Ectodermal cell (in vitro differentiated cells): ENCODE results near the gene DYNLRB2.

ENCODE experiments used
- H3K27ac ChIP-seq: 2 replicates; pipeline ENCODE4 v1.7.0; 2013; ENCODE audit warnings: mild to moderate bottlenecking, low read depth, low read length; ENCODE audit not compliant: insufficient read depth, poor library complexity, severe bottlenecking
- H3K27me3 ChIP-seq: 2 replicates; pipeline ENCODE4 v1.7.0; 2013; ENCODE audit warnings: mild to moderate bottlenecking, low read length; ENCODE audit not compliant: insufficient read depth, control insufficient read depth, poor library complexity, severe bottlenecking
- H3K36me3 ChIP-seq: one replicate; pipeline ENCODE4 v1.7.0; 2013; ENCODE audit warnings: low read length; ENCODE audit not compliant: control insufficient read depth, insufficient read depth
- H3K4me1 ChIP-seq: one replicate; pipeline ENCODE4 v1.7.0; 2013; ENCODE audit warnings: low read length; ENCODE audit not compliant: control insufficient read depth, insufficient read depth
- H3K4me3 ChIP-seq: 2 replicates; pipeline ENCODE4 v1.7.0; 2013; ENCODE audit warnings: low read depth, low read length, control low read depth; ENCODE audit not compliant: insufficient read depth
- H3K9me3 ChIP-seq: 2 replicates; pipeline ENCODE4 v1.7.0; 2013; ENCODE audit warnings: mild to moderate bottlenecking, low read length, moderate library complexity; ENCODE audit not compliant: control insufficient read depth
- WGBS, 2 experiments: methylation state at CpG; one replicate each; pipeline ENCODE4 v1.1.7; 2013; ENCODE audit warnings: missing lambda C conversion rate in 2 of 2; 5-methylcytosine and 5-hydroxymethylcytosine counted together

Gene DYNLRB2

GRCh38 chr16:80544326-80544725, 3.5 kb downstream of the DYNLRB2 start:
- H3K27me3 ChIP-seq, result peaks cover 52% of the 10 kb centered on the region
- H3K4me1 ChIP-seq, result no peaks in the 10 kb centered on the region
- H3K4me3 ChIP-seq, result no peak overlapping the region
- no peaks in the 10 kb centered on the region for H3K9me3 ChIP-seq
- no peaks in the 10 kb centered on the region for H3K36me3 ChIP-seq
- H3K27ac ChIP-seq, result no peak overlapping the region
- WGBS, 2 experiments, result 76 to 78% methylated on average over 6 of the region's 6 CpGs

DNA sequence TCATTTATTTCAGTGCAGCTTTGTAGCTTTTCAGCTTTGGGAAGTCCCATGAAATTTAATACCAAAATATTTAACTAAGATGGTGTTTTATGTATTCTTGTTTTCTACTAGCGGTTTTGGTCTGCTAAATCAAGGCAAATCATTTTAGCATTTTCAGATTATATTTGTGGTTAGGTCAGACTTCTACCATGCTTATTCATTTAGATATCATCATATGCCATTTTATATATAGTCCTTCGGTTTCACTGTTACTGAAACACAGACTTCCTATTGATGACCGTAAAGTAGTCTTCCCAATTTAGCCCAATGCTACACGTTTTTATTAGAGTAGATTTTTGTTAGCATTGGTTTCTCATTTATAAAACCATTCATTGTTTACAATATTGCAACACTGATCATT, 5.5 kb downstream of the DYNLRB2 start:
- H3K9me3 ChIP-seq, result no peaks in the 10 kb centered on the region
- H3K4me1 ChIP-seq, result no peaks in the 10 kb centered on the region
- WGBS, 2 experiments, result 71% methylated on average over 4 of the region's 4 CpGs; no CpG with 5 or more reads in 1 of the 2 experiments
- no peak overlapping the region for H3K4me3 ChIP-seq
- peaks cover 45% of the 10 kb centered on the region for H3K27me3 ChIP-seq
- H3K36me3 ChIP-seq, result no peaks in the 10 kb centered on the region
- H3K27ac ChIP-seq, result no peak overlapping the region

DNA sequence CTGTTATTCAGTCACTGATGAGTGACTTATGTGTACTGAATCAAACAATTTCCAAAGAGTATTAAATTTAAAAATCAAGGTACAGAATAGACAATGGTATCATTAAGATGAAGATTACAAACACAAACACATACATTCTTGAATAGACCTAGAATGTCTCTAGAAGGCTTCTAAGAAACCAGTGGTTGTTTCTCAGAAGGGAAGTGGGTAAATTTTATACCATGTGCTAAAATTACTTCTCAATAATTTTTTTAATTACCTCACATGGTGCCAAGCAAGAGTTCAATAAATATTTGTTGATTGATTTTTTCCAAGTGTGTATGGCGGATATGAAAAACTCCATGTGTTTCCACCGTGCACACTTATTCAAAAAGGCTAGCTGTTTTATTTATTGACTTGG, 6.4 kb downstream of the DYNLRB2 start:
- Histone ChIP-seq H3K9me3 (no peaks in the 10 kb centered on the region), H3K4me3 (no peak overlapping the region), H3K4me1 (no peaks in the 10 kb centered on the region), H3K27ac (no peak overlapping the region), H3K27me3 (peaks cover 36% of the 10 kb centered on the region), H3K36me3 (no peaks in the 10 kb centered on the region)
- 98 to 100% methylated on average over 2 of the region's 2 CpGs for WGBS, 2 experiments

- Histone ChIP-seq H3K27me3 (peaks cover 18% of the 10 kb centered on the region), H3K36me3 (no peaks in the 10 kb centered on the region), H3K4me3 (no peak overlapping the region), H3K9me3 (no peaks in the 10 kb centered on the region), H3K4me1 (no peaks in the 10 kb centered on the region), H3K27ac (no peak overlapping the region)
- 87% methylated on average over 5 of the region's 5 CpGs for WGBS, 2 experiments
Measured at GRCh38 chr16:80552277-80552676, 11.5 kb downstream of the DYNLRB2 start.

DNA sequence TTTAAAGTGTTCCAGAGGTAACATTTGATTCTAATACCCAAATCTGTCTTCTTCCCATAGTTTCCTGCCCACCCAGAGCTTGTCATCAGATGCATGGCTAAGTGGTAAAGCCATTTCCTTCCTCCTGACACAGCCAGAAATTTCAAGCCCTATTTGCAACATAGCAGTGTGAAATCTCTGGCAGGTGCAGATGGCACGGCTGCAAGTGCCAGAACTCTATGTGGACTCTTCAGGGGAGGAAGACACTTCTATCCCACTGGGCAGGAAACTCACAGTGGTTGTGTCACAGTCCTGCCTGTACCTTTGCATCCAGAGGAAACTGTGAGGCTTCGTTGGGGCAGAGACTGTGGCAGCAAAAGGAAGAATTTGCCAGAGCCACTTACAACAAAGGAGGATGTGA, 13.2 kb downstream of the DYNLRB2 start:
- no peak overlapping the region for H3K27ac ChIP-seq
- H3K9me3 ChIP-seq, result no peaks in the 10 kb centered on the region
- H3K4me3 ChIP-seq, result no peak overlapping the region
- H3K36me3 ChIP-seq, result no peaks in the 10 kb centered on the region
- no peaks in the 10 kb centered on the region for H3K4me1 ChIP-seq
- peaks cover 12% of the 10 kb centered on the region for H3K27me3 ChIP-seq
- 40 to 42% methylated on average over 2 of the region's 2 CpGs for WGBS, 2 experiments

- H3K4me3 ChIP-seq, result no peak overlapping the region
- H3K27ac ChIP-seq, result no peak overlapping the region
- H3K27me3 ChIP-seq, result peaks cover 18% of the 10 kb centered on the region
- H3K4me1 ChIP-seq, result no peaks in the 10 kb centered on the region
- no peaks in the 10 kb centered on the region for H3K9me3 ChIP-seq
- 55 to 57% methylated on average over 3 of the region's 3 CpGs for WGBS, 2 experiments
- H3K36me3 ChIP-seq, result no peaks in the 10 kb centered on the region
Measured at GRCh38 chr16:80556481-80556880, 15.7 kb downstream of the DYNLRB2 start.

GRCh38 chr16:80557037-80557436, 16.2 kb downstream of the DYNLRB2 start:
- no peak overlapping the region for H3K4me3 ChIP-seq
- H3K36me3 ChIP-seq, result no peaks in the 10 kb centered on the region
- WGBS, 2 experiments, result 89 to 91% methylated on average over 5 of the region's 5 CpGs
- H3K4me1 ChIP-seq, result no peaks in the 10 kb centered on the region
- no peaks in the 10 kb centered on the region for H3K9me3 ChIP-seq
- H3K27me3 ChIP-seq, result peaks cover 18% of the 10 kb centered on the region
- no peak overlapping the region for H3K27ac ChIP-seq

DNA sequence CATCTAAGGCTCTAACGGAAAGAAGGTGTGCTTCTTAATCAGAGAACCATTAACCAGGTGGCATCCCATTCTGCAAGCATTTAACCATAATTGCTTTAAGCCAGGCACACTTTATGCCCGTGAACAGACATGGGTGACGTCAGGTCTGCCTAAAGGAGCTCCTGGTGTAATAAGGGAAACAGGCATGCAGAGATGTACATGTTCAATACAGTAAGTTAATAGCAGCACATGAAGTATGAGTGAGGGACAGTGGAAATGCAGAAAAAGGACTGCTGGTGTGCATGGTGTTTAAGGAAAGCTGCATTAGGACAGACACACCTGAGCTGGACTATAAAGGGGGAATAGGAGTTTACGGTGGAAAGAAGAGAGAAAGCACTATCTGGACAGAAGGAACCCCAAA, 18.6 kb downstream of the DYNLRB2 start:
- 68 to 75% methylated on average over 4 of the region's 4 CpGs for WGBS, 2 experiments

GRCh38 chr16:80563066-80563465, 22.3 kb downstream of the DYNLRB2 start:
- H3K27me3 ChIP-seq, result peaks cover 7% of the 10 kb centered on the region
- 88 to 89% methylated on average over 3 of the region's 3 CpGs for WGBS, 2 experiments
- H3K4me3 ChIP-seq, result no peak overlapping the region
- H3K36me3 ChIP-seq, result no peaks in the 10 kb centered on the region
- no peak overlapping the region for H3K27ac ChIP-seq
- no peaks in the 10 kb centered on the region for H3K4me1 ChIP-seq
- H3K9me3 ChIP-seq, result no peaks in the 10 kb centered on the region

More for the DNA sequence above, 18.6 kb downstream of the DYNLRB2 start:
- H3K27me3 ChIP-seq, result peaks cover 10% of the 10 kb centered on the region
- H3K27ac ChIP-seq, result no peak overlapping the region
- H3K4me1 ChIP-seq, result no peaks in the 10 kb centered on the region
- H3K4me3 ChIP-seq, result no peak overlapping the region
- H3K9me3 ChIP-seq, result no peaks in the 10 kb centered on the region
- H3K36me3 ChIP-seq, result no peaks in the 10 kb centered on the region

DNA sequence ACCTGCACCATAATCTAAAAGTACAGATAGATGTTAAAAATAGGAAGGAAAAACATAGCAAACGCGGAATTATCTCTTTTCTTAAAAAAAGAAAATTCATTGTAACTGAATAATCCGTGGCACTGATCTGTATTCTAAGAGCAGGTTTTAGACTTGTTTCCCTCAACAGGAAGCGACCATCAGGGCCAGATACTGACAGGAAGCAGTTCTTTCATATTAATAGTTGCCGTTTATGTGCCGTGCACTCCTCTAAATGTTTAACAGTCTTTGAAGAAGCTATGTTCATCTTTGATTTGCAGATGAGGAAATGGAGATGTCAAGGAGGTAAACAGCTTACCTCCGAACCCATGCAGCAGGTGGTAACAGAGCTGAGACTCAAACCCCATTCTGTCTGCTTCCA, 23.6 kb downstream of the DYNLRB2 start:
- 85 to 89% methylated on average over 7 of the region's 7 CpGs for WGBS, 2 experiments
- Histone ChIP-seq H3K4me1 (no peaks in the 10 kb centered on the region), H3K36me3 (no peaks in the 10 kb centered on the region), H3K4me3 (no peak overlapping the region), H3K9me3 (no peaks in the 10 kb centered on the region), H3K27ac (no peak overlapping the region), H3K27me3 (peaks cover 7% of the 10 kb centered on the region)

DNA sequence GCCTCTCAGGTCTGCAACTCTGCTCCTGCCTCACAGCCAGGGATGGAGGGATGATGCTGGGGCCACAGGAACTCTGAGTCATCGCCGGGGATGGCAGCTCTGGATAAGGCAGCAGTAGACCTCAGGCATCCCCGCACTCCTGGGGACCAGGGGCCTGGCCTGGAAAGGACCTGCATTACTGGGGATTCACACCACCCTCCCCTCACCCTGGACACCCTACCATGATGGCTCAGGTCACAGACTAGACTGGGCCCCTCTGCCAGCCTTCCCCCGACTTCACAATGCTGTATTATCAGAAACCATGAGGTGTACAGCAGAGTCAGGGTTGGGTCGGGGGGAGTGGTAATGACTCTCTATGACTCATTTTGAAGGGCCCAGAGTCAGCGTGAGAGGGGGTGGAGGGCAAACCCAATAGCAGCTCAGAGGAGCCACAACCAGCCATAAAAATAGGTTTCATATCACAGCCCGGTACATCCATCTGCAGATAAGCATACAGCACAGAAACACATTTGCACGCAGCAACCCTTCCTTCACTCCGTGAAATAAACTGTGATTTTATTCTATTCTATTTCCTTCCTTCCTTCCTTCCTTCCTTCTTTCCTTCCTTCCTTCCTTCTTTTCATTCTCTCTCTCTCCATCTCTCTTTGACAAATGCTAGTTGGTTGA, 28.8 kb downstream of the DYNLRB2 start:
- Histone ChIP-seq H3K27ac (no peak overlapping the region), H3K4me3 (no peak overlapping the region), H3K36me3 (no peaks in the 10 kb centered on the region), H3K4me1 (no peaks in the 10 kb centered on the region), H3K9me3 (no peaks in the 10 kb centered on the region), H3K27me3 (no peaks in the 10 kb centered on the region)
- WGBS, 2 experiments, result 83 to 84% methylated on average over 9 of the region's 9 CpGs
